Activated T-cell treated with anti-CD3 and anti-CD28 coated beads for 48 hours (primary cell): ENCODE results near the gene SETD5.

ENCODE experiments used
- DNase-seq: peaks from one replicate; pipeline ENCODE4 v3.0.0-alpha.2; 2020; ENCODE audit warnings: low read depth

The SETD5 gene

DNA sequence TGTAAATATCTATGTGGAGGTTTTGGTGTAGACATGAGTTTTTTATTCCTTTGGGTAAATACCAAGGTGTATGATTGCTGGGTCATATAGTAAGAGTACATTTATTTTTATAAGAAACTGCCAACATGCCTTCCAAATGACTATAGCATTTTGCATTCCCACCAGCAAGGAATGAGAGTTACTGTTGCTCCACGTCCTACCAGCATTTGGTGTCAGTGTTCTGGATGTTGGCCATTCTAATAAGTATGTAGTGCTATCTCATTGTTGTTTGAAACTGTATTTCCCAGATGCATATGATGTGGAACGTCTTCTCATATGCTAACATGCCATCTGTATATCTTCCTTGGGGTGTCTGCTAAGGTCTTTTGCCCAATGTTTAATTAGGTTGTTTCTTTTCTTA, 117.5 kb downstream of the SETD5 start:
- no peak for DNase-seq

DNA sequence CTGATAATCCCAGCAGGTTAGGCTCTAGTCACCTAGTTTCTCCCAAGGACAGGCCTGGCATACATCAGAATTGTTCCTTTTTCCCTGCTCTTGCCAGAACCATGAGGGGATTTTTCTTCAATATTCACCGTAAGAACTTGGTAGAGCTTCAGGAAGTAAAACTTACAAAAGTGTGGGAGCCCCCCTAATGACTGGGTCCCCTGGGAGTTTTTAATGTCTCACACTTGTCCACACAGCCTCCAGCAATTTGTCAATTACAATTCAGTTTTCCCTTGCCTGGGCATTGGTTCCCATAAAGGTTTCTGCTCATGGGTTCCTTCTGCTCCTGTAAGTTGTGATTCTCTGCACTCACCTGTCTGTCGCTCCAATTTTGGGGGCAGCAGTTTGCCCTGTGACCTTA, 127.7 kb downstream of the SETD5 start:
- DNase-seq: no peak
